NCI-H2171 (cell line): ENCODE measurements around the gene ATP2C2.
"Not testable (repeated sequence)": the region's sequence is repeated elsewhere in the genome, so short reads cannot be mapped to it uniquely, and the experiment has no call there.

Source experiments
- DNase-seq: peaks from one replicate; lab custom pipeline; 2025; lab: John Stamatoyannopoulos, UW

The ATP2C2 gene

DNA sequence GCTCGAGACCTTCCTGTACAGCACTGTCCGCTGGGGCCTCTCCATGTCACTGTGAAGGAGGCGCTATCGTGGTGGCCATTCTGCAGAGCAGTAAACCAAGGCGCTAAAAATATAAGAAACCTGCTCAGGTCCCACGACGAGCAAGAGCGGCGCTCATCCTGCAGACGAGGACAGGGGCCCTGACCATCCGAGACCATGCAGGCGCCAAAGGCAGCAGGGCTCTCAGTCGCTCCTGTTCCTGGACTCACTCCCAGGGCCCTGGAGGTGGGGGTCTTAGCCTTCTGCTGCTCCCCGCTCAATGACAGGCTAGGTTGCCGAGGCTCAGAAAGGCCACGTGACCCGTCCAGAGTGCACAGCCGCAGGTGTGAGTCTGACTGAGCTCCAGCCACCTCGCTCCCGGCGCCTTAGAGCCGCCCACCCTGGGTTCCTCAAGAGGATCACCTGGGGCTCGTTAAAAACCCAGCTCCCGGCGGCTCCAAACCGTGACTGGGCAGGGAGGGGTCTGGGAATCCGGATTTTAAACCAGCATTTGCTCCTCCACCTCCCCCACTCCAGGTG, 509 bp upstream of the ATP2C2 start:
- DNase-seq: no peak

GRCh38 chr16:84369105-84369504, 767 bp downstream of the ATP2C2 start:
- no peak for DNase-seq

DNA sequence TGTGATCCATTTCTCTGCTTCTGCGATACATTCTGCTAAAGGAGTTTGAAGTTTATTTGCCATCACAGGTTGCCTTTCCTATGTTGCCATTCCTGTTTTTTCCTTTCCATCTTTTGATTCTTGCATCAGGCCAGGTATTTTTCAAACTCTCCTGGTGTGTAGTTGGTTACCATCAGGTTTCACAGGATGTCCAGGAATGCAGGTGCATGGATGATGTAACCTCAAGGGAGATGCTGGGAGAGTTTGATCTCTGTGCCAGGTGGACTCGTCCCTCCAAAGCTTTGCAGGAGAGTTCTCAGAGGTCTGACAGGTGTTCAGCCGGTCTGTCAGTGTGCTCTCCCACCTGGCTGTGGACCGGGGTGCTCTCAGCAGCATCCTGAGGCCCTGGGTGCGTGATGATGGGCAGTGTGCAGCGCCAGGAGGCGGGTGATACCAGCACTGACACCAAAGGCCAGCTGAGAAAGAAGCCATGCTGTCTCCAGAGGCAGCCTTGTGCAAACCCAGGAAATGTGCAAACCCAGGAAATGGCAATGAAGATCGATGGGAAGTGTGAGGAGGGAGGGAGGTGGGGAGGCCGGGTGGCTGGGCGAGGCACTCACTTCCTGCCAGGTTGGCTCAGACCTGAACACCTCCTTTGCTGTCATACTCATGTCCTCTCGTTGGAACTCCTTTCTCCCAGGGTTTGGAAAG, 1.7 kb downstream of the ATP2C2 start:
- DNase-seq: no peak

DNA sequence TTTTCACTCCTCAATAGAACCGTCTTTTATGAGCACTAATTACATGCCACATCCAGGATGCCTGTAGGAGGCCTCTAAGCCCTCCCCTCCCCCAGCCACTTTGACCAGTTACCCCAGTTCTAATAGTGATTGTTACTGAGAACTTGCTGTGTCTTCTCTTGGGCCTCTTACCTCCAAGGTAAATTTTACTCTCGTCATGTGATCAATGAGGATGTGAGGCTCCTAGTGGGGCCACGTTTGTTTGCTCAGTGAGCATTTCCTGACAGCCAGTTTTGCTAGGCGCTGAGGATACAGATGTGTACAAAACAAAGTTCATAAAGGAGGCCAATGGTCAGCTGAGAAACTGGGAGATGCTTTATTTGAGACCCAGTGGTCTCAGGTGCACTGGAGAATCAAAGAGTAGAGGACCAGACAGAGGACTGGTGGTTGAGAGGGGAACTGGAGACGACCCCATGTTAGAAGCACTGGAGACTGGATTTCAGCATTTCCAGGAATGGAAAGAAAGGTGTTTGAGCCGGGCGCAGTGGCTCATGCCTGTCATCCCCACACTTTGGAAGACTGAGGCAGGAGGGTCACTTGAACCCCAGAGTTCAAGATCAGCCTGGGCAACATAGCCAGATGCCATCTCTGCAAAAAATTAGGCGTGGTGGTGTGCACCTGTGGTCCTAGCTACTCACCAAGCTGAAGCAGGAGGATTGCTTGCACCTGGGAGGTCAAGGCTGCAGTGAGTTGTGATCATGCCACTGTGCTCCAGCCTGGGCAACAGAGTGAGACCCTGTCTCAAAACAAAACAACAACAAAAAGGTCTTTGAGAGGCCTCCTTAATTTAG, 2.6 kb downstream of the ATP2C2 start:
- no peak for DNase-seq

GRCh38 chr16:84371553-84371865, 3.2 kb downstream of the ATP2C2 start:
- DNase-seq: no peak

DNA sequence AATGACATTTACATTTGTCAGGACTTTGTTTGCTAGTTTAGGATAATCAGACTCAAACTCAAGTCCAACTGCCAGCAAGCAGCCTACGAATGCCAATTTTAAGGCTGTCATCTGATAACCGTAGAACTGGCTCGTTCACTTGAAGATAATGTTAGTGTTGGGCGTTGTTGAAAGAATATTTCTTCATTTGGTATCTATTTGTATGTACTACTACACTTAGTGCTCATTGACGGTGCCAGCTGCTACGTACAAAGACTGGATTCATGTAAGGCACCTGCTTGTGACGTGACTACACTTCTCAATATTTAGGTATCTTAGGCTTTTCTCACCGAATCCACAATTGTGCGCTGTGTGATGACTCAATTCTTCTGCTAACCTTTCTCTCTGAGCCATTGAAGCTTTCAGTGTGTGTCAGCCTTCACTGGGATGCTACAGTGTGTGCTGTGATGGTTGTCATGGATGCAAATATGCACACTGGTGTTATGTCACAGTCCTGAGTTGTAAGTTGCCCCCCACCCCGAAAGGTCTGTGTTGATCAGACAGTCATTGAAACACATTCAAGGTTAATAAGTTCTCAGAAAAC, 5.7 kb downstream of the ATP2C2 start:
- DNase-seq: no peak

DNA sequence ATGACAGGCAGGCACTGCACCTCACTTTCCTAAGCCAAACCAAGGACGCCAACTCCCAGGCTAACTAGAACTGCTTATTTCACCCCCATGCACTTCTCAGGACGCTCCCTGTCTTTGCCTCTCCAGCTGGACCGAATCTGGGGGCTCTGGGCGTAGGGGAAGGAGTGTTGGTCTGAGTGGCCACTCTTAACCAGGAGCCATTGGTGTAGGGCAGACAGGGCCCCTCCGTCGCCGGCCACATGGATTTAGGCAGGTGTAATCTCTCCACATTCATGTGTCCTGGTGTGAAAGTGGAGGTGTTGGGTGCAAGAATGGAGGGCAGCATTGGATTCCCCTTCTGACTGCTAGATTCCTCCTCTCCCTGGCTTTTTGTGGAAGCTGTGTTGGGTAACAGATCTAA, 9.8 kb downstream of the ATP2C2 start:
- no peak for DNase-seq

DNA sequence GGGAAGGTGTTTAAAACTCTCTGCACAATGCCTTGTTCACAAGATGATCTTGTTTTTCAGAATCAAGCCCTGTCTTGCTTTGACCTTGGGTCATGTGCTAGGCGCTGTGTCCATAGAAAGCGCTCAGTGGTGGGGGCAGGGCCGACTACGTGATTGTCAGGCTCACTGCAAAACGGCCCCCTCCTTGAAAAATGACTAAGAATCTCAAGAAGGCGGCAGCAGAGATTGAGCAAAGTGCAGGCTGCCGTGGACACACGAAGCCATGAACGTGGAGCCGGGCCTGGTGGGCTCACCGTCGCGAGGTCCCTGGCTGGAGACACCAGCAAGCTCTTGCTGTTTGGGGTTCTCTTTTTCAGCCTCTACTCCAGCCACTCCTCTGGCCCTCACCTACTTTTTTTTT, 10.2 kb downstream of the ATP2C2 start:
- no peak for DNase-seq

GRCh38 chr16:84379008-84379708, 10.8 kb downstream of the ATP2C2 start:
- no peak for DNase-seq

DNA sequence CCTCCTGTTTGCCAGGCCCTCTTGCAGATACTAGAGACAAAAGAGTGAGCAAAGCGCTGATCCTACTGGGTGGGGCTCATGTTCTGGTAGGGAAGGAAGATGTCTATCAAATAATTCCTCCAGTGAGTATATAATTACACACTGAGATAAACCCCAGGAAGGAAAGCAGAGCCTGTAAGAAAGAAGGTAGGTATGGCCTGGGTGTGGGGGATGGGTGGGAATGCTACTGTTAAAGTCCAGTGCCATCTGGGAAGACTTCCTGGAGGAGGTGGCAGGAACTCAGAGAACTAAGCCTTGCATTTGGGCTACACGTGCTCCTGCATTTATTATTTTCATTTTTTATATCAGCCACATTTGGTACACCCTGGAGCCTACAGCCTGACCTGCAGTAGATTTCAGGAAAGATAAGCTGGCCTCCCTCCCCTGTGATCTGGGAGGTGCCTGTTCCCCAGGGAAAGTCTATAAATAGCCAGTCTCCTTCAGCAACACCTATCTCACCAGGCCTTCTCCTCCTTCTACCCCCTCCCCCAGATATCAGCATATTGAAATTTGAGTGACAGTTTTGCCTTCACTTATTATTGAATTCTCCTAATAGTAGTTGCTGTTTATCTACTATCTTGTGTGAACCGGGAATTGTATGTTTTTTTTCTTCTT, 11.5 kb downstream of the ATP2C2 start:
- DNase-seq: peak; percentile 54

DNA sequence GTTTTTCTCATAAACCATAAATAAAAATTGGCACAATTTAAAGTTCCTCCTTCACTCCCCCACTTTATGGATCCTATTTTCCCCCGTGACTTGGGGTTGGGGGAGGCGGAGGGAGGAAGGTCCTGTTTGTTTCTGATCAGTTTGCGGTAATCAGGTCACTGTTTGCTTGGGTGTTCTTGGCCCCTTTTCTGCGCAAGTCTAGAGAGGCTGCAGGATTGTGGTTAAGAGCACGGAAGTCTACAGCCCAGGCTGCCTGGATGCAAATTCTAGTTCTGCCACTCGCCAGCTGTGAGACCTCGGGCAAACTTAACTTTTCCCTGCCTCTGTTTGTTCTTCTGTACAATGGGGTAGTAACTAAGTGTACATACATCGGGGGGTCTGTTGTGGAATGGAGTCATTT, 12.1 kb downstream of the ATP2C2 start:
- DNase-seq: no peak

DNA sequence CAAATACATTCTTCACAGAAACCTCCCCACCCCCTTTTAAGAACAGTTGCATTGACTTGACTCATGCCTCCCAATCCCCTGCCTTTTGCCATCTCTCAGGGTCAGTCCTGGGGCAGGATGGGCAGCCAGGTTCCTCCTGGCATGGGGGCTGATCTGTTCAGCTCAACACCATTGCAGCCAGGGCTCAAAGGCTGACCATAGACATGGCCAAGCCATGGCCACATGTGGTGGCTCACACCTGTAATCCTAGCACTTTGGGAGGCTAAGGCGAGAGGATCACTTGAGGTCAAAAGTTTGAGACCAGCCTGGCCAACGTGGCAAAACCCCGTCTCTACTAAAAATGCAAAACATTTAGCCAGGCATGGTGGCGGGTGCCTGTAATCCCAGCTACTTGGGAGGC, 14.1 kb downstream of the ATP2C2 start:
- no peak for DNase-seq

DNA sequence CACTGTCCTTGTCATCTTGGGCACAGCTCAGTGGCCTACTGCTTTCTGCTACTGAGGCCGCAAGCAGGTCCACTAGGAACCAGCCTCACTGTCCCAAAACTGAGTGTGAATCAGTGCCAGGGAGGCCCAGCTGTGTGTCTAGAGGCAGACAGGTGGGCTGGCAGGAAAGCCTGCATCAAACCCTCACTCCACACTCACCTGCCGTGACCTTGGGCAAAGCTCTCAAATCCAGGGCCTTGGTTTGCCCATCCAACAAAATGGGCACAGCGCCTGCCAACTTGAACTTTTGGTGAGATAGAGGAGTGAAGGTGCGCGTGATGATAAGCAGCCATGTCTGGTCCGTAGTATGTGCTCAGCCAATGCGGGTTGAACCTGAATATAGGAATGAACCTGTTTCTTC, 14.8 kb downstream of the ATP2C2 start:
- DNase-seq: no peak

DNA sequence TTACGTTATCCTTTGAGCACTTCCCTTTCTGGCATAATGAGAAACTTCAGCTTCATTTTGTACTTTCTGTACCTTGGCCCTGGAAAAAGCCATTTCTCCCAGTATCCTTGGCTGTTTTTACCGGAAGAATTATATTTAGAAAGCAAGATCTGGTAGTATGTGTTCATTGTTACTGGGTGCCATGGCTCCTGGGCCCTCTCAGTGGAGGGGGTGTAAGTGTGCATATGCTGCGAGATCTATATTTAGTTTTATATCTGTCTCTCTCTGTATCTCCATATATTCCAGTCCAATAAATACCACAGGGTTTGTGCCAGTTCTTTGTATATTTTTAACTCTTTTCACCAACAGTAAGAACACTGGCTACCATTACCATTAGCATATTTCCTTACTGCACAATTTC, 17.7 kb downstream of the ATP2C2 start:
- DNase-seq: no peak

GRCh38 chr16:84387021-84387420, 18.7 kb downstream of the ATP2C2 start:
- DNase-seq: no peak

DNA sequence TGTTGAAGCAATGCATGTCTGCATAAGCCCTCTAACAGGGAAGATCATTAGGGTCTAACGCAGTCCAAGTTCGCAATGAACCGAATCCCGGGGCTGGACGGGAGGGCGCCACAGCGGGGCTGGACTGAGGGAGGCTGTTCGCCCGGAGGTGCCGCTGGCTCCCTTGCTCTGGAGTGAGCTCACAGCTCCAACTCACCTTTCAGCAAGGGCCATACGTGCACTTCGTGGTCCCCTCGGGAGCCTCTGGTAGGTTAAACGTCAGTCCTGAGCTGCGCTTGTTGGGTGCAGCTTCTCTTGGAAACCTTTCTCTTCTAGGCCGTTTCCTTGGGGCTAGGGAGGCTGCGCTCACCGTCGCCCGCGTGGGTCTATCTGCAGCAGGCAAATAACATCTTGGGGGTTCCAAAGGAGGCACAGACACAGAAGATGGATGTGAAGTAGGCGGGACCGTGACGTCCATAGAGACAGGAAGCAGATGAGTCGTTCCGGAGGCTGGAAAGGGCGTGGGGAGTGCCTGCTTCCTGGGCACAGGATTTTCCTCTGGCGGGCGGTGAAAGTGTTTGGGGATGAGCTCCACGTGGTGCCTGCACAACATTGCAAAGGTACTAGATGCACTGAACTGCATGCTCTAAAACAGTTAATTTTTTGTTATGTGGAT, 21.9 kb downstream of the ATP2C2 start:
- no peak for DNase-seq

DNA sequence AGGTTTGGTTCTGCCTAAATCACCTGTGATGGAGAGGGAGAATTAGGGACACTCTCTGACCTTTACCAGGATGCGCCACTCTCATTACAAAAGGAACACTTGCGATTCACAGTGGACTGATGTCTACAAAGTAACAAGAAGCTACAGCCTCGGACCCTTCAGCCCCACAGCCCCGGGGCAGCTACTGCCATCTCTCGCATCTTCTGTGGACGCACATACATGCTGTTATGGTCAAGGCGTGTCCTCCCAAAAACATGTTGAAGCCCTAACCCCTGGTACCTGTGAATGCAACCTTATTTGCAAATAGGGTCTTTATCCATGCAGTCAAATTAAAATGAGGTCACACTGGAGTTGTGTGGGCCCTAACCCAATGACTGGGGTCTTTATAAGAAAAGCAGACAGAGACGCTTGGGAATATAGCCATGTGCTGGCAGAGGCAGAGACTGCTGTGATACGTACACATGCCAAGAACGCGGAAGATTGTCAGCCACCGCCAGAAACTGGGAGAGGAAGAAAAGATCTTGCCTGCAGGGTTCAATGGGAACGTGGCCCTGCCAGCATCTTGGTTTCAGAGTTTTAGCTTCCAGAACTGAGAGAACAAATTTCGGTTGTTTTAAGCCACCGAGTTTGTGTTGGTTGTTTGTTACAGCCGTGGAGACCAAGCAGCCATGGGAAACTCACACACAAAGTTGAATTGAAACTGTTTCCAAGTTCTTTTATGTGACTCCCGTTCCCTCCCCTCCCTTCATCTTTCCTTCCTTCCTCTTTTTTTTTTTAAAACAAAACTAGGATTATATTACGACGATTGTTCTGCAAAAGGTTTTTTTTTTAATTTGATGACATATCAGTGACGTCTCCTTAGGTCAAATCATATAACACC, 23.1 kb downstream of the ATP2C2 start:
- DNase-seq: no peak

GRCh38 chr16:84392031-84392360, 23.7 kb downstream of the ATP2C2 start:
- no peak for DNase-seq

GRCh38 chr16:84396082-84396481, 27.7 kb downstream of the ATP2C2 start:
- not testable (repeated sequence) for DNase-seq

GRCh38 chr16:84396537-84397008, 28.2 kb downstream of the ATP2C2 start:
- DNase-seq: no peak
